ENCODE measurements around the gene RPP38.

- TF ChIP-seq USF2 (IDR thresholded peaks at IDR 0.05) (no peak), CTCF (IDR thresholded peaks at IDR 0.05) (no peak), CHD2 (IDR thresholded peaks at IDR 0.05; ENCODE audit: low read length, partially characterized antibody) (no peak), RFX5 (IDR thresholded peaks at IDR 0.05) (no peak), ELK1 (IDR thresholded peaks at IDR 0.05; ENCODE audit: low read depth, low read length) (no peak), MAX (IDR thresholded peaks at IDR 0.05) (no peak), FOSL2 (IDR thresholded peaks at IDR 0.05) (no peak), FOSL2 (CRISPR knock-in tag; IDR thresholded peaks at IDR 0.05) (no peak), MYC (IDR thresholded peaks at IDR 0.05; ENCODE audit: borderline replicate concordance, low read length) (no peak)
Observed at GRCh38 chr10:15103513-15103912, 6.4 kb downstream of the RPP38 start.

Data from A549 (cell line).